Body of pancreas (tissue), 4 donors: ENCODE results near the gene SGCE.

Source experiments
- POLR2A ChIP-seq, 3 donors: fragments of 450-650 bp; IDR thresholded peaks; one replicate each; pipeline ENCODE4 v1.6.1; 2016; ENCODE audit warnings: antibody characterized with exemption in 3 of 3, mild to moderate bottlenecking in 2 of 3
- TF ChIP-seq, protein P1 (sequence below), 7 experiments: fragments of 450-650 bp in 4 of 7; fragments of 200-600 bp in 3 of 7; sonication (generic) in 3 of 7; IDR thresholded peaks; one replicate each; pipeline ENCODE4 v1.5.1; 2016 to 2019; ENCODE audit warnings: antibody characterized with exemption in 7 of 7

DNA sequence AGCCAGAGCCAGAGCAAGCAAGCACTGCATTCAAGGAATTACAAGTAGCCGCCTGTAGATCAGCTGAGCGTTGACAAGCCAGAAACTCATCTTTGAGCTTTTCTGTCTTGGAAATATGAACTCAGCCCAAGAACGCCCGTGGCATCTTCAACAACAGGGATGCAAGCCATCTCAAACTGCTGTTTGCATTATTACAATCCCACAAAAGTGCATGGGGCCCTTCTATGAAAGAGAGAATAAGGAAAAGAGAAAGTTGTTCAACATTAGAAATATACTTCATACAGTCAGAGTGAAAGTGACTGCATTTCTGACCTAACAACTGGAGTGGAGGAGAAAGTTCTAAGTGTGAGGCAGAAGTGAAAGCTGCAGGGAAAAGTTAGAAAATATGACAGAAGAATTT, 6.5 kb downstream of the SGCE start:
- TF ChIP-seq, protein P1, sequence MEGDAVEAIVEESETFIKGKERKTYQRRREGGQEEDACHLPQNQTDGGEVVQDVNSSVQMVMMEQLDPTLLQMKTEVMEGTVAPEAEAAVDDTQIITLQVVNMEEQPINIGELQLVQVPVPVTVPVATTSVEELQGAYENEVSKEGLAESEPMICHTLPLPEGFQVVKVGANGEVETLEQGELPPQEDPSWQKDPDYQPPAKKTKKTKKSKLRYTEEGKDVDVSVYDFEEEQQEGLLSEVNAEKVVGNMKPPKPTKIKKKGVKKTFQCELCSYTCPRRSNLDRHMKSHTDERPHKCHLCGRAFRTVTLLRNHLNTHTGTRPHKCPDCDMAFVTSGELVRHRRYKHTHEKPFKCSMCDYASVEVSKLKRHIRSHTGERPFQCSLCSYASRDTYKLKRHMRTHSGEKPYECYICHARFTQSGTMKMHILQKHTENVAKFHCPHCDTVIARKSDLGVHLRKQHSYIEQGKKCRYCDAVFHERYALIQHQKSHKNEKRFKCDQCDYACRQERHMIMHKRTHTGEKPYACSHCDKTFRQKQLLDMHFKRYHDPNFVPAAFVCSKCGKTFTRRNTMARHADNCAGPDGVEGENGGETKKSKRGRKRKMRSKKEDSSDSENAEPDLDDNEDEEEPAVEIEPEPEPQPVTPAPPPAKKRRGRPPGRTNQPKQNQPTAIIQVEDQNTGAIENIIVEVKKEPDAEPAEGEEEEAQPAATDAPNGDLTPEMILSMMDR (IDR thresholded peaks at IDR 0.05) = no peak
- no peak for TF ChIP-seq POLR2A (IDR thresholded peaks at IDR 0.05)
